HEK293 (cell line): ENCODE results near the gene FXYD1.

Experiments
- CTCF ChIA-PET: fragments of 350-600 bp; formaldehyde crosslinking; extraction: SDS; loops from one replicate; lab custom pipeline; 2021; ENCODE audit warnings: antibody characterized with exemption; lab: Yijun Ruan, JAX
- POLR2A ChIA-PET: fragments of 300-600 bp; formaldehyde crosslinking; extraction: SDS; loops from one replicate; lab custom pipeline; 2020; ENCODE audit warnings: antibody characterized with exemption, inconsistent platforms; lab: Yijun Ruan, JAX
- H3K27ac ChIP-seq: fragments of 200-500 bp; sonication (Bioruptor generic); 2 replicates; pipeline ENCODE4 v1.5.1; 2014; ENCODE audit warnings: low read depth, low read length, control low read depth, inconsistent platforms; ENCODE audit errors: extremely low read depth
- H3K36me3 ChIP-seq, 2 experiments: fragments of 200-500 bp in 1 of 2; sonication (Bioruptor generic) in 1 of 2; 1 replicate in 1 of 2; 2 replicates in 1 of 2; pipeline ENCODE4 v1.5.1; 2014 to 2017; ENCODE audit warnings: inconsistent platforms in 2 of 2, low read length in 2 of 2; ENCODE audit not compliant: control insufficient read depth in 2 of 2, insufficient read depth in 1 of 2
- H3K4me1 ChIP-seq: fragments of 200-500 bp; sonication (Bioruptor generic); 2 replicates; pipeline ENCODE4 v1.5.1; 2014; ENCODE audit warnings: mild to moderate bottlenecking, low read length, inconsistent platforms; ENCODE audit not compliant: control insufficient read depth, insufficient read depth
- H3K4me3 ChIP-seq: 2 replicates; pipeline ENCODE4 v1.5.1; 2011; ENCODE audit warnings: low read depth, mild to moderate bottlenecking, control low read depth, low read length, moderate library complexity
- H3K9me3 ChIP-seq: fragments of 200-500 bp; sonication (Bioruptor generic); 2 replicates; pipeline ENCODE4 v1.5.1; 2014; ENCODE audit warnings: low read depth, low read length, inconsistent platforms; ENCODE audit not compliant: control insufficient read depth, insufficient read depth
- GFI1B ChIP-seq: fragments of 450-650 bp; formaldehyde crosslinking; IDR thresholded peaks from 2 replicates; pipeline ENCODE4 v1.5.1; 2016; ENCODE audit warnings: missing biosample characterization, missing genetic modification characterization
- HOXD13 ChIP-seq: sonication (generic); formaldehyde crosslinking; IDR thresholded peaks from 2 replicates; pipeline ENCODE4 v1.8.0; 2022; ENCODE audit warnings: missing genetic modification reagents, borderline replicate concordance
- IKZF3 ChIP-seq: fragments of 450-650 bp; IDR thresholded peaks from 2 replicates; pipeline ENCODE4 v1.5.0; 2018; ENCODE audit warnings: missing biosample characterization, mild to moderate bottlenecking, missing genetic modification characterization, moderate library complexity
- KLF16 ChIP-seq: fragments of 450-650 bp; formaldehyde crosslinking; IDR thresholded peaks from 2 replicates; pipeline ENCODE4 v1.5.1; 2017; ENCODE audit warnings: missing biosample characterization, missing genetic modification characterization
- REPIN1 ChIP-seq: fragments of 450-650 bp; formaldehyde crosslinking; IDR thresholded peaks from 2 replicates; pipeline ENCODE4 v1.5.1; 2017; ENCODE audit warnings: missing biosample characterization, missing genetic modification characterization, low read depth
- SCRT1 ChIP-seq: fragments of 450-650 bp; formaldehyde crosslinking; IDR thresholded peaks from 2 replicates; pipeline ENCODE4 v1.5.1; 2016; ENCODE audit warnings: missing biosample characterization, missing genetic modification characterization, borderline replicate concordance
- SCRT2 ChIP-seq: fragments of 450-650 bp; formaldehyde crosslinking; IDR thresholded peaks from 2 replicates; pipeline ENCODE4 v1.5.1; 2016; ENCODE audit warnings: missing biosample characterization, missing genetic modification characterization
- TRIM28 ChIP-seq: IDR thresholded peaks from 2 replicates; pipeline ENCODE4 v1.6.1; 2011; ENCODE audit warnings: low read length, control low read depth, borderline replicate concordance
- ZBTB21 ChIP-seq: fragments of 450-650 bp; formaldehyde crosslinking; IDR thresholded peaks from 2 replicates; pipeline ENCODE4 v1.5.1; 2017; ENCODE audit warnings: missing biosample characterization, missing genetic modification characterization
- ZIC2 ChIP-seq: fragments of 450-650 bp; formaldehyde crosslinking; IDR thresholded peaks from 2 replicates; pipeline ENCODE4 v1.5.1; 2016; ENCODE audit warnings: missing biosample characterization, missing genetic modification characterization
- ZNF223 ChIP-seq: fragments of 450-650 bp; formaldehyde crosslinking; IDR thresholded peaks from 2 replicates; pipeline ENCODE4 v1.5.1; 2016; ENCODE audit warnings: missing biosample characterization, missing genetic modification characterization
- ZNF266 ChIP-seq: fragments of 450-650 bp; formaldehyde crosslinking; IDR thresholded peaks from 2 replicates; pipeline ENCODE4 v1.5.1; 2016; ENCODE audit warnings: missing biosample characterization, missing genetic modification characterization, low read depth
- ZNF292 ChIP-seq: fragments of 450-650 bp; formaldehyde crosslinking; IDR thresholded peaks from 2 replicates; pipeline ENCODE4 v1.5.1; 2016; ENCODE audit warnings: low read depth, missing biosample characterization, missing genetic modification characterization, borderline replicate concordance
- ZNF341 ChIP-seq: fragments of 450-650 bp; formaldehyde crosslinking; IDR thresholded peaks from 2 replicates; pipeline ENCODE4; 2016; ENCODE audit warnings: low read depth, missing biosample characterization, missing genetic modification characterization
- ZNF549 ChIP-seq: fragments of 450-650 bp; IDR thresholded peaks from 2 replicates; pipeline ENCODE4 v1.5.1; 2018; ENCODE audit warnings: missing biosample characterization, missing genetic modification characterization, mild to moderate bottlenecking, inconsistent platforms, moderate library complexity
- ZNF585B ChIP-seq: fragments of 450-650 bp; formaldehyde crosslinking; IDR thresholded peaks from 2 replicates; pipeline ENCODE4 v1.5.1; 2016; ENCODE audit warnings: missing biosample characterization, missing genetic modification characterization
- ZNF600 ChIP-seq: fragments of 450-650 bp; formaldehyde crosslinking; IDR thresholded peaks from 2 replicates; pipeline ENCODE4 v1.5.1; 2016; ENCODE audit warnings: missing biosample characterization, missing genetic modification characterization
- ZNF626 ChIP-seq: fragments of 450-650 bp; sonication (Bioruptor Pico); formaldehyde crosslinking; IDR thresholded peaks from 2 replicates; pipeline ENCODE4 v1.5.1; 2018; ENCODE audit warnings: missing biosample characterization, missing genetic modification characterization, inconsistent platforms
- TF ChIP-seq, protein P1 (sequence below): fragments of 450-650 bp; formaldehyde crosslinking; IDR thresholded peaks from 2 replicates; pipeline ENCODE4 v1.5.1; 2016; ENCODE audit warnings: missing biosample characterization, missing genetic modification characterization
- TF ChIP-seq, protein P2 (sequence below): fragments of 450-650 bp; IDR thresholded peaks from 2 replicates; pipeline ENCODE4 v1.5.1; 2018; ENCODE audit warnings: missing biosample characterization, mild to moderate bottlenecking, missing genetic modification characterization
- TF ChIP-seq, protein P3 (sequence below): fragments of 450-650 bp; formaldehyde crosslinking; IDR thresholded peaks from 2 replicates; pipeline ENCODE4 v1.5.1; 2016; ENCODE audit warnings: missing biosample characterization, missing genetic modification characterization
- TF ChIP-seq, protein P4 (sequence below): sonication (generic); formaldehyde crosslinking; IDR thresholded peaks from 2 replicates; pipeline ENCODE4 v1.8.1; 2022; ENCODE audit warnings: mild to moderate bottlenecking, moderate library complexity, missing genetic modification reagents

FXYD1 gene

DNA sequence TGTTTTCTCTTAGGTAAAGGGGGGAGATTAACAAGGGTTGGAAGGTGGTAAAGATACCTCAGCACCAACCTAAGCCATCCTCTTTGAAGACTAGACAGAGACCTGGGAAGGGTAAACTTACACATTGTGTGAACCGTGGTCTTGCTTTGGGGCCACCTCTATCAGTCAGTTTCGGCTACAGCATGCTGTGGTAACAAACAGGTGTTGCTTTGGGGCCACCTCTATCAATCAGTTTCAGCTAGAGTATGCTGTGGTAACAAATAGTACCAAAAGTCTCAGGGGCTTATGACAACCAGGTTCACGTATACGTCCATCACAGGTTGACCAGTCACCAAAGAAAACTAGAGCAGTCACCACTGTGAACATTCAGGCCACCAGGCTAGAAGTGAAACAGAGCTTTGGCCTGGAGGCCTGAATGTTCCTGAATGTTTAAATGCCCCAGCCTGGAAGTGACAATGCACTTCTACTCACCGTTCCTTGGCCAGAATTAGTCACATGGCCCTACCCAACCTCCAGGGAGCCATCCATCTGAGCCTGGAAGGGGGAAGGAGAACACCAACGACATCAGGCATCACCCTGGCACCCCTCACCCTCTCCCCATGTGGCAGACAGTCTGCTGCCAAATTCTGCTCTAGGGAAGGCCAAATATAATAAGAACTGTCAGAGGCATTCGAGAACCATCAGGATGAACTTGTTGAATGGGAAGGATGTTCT, 8.3 kb downstream of the FXYD1 start:
- peaks cover 27% of the 10 kb centered on the region for H3K4me1 ChIP-seq
- TF ChIP-seq ZIC2 (tag by site-specific recombination) (0 out of 2 replicates have a peak, but pooled peaks have one; percentile 30), TRIM28 (peak; percentile 22; the same call in 1 of the 2 replicates), ZNF600 (tag by site-specific recombination) (no peak), REPIN1 (tag by site-specific recombination) (no peak), ZNF341 (tag by site-specific recombination) (no peak), GFI1B (tag by site-specific recombination) (no peak), SCRT1 (tag by site-specific recombination) (0 out of 2 replicates have a peak, but pooled peaks have one; percentile 26), ZNF266 (tag by site-specific recombination) (no peak), ZNF626 (tag by site-specific recombination) (no peak), SCRT2 (peak; percentile 63)
- TF ChIP-seq, protein P1, sequence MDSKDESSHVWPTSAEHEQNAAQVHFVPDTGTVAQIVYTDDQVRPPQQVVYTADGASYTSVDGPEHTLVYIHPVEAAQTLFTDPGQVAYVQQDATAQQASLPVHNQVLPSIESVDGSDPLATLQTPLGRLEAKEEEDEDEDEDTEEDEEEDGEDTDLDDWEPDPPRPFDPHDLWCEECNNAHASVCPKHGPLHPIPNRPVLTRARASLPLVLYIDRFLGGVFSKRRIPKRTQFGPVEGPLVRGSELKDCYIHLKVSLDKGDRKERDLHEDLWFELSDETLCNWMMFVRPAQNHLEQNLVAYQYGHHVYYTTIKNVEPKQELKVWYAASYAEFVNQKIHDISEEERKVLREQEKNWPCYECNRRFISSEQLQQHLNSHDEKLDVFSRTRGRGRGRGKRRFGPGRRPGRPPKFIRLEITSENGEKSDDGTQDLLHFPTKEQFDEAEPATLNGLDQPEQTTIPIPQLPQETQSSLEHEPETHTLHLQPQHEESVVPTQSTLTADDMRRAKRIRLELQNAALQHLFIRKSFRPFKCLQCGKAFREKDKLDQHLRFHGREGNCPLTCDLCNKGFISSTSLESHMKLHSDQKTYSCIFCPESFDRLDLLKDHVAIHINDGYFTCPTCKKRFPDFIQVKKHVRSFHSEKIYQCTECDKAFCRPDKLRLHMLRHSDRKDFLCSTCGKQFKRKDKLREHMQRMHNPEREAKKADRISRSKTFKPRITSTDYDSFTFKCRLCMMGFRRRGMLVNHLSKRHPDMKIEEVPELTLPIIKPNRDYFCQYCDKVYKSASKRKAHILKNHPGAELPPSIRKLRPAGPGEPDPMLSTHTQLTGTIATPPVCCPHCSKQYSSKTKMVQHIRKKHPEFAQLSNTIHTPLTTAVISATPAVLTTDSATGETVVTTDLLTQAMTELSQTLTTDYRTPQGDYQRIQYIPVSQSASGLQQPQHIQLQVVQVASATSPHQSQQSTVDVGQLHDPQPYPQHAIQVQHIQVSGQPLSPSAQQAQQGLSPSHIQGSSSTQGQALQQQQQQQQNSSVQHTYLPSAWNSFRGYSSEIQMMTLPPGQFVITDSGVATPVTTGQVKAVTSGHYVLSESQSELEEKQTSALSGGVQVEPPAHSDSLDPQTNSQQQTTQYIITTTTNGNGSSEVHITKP = peak; percentile 63; the same call in 1 of the 2 replicates
- TF ChIP-seq, all 188 proteins: peak for 5
- Histone ChIP-seq H3K27ac (no peak overlapping the region), H3K36me3 (no peaks in the 10 kb centered on the region), H3K4me3 (no peak overlapping the region), H3K9me3 (no peaks in the 10 kb centered on the region)
- ChIA-PET CTCF (interaction anchor here (0.5 to 4.0 kb wide), 6 partner anchors 12 to 502 kb away, joined by 3 to 32 read pairs (median 3); partner anchors contain the start of gene LGI4), POLR2A (no interaction called here)

DNA sequence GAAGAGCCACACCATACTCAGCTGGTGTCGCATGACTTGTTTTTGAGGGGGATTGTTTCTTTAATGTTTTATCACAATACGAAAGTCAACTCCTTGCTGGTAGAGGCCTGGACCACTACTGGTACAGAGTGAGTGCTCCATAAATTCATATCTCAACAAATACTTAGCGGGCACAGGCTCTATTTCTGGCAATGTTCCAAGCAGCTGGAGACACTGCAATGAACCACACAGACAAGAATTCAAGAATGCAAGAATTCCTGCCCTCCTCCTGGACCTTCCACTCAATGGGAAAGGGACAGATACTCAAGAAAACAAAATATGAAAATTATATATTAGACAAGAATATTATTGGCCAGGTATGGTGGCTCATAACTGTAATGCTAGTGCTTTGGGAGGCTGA, 10.8 kb downstream of the FXYD1 start:
- no peak overlapping the region for H3K27ac ChIP-seq
- H3K9me3 ChIP-seq = no peaks in the 10 kb centered on the region
- CTCF ChIA-PET = interaction anchor here (0.6 to 1.9 kb wide), 7 partner anchors 8 to 312 kb away, joined by 3 to 8 read pairs (median 4); no protein-coding TSS in a partner anchor
- peaks cover 18% of the 10 kb centered on the region for H3K4me1 ChIP-seq
- POLR2A ChIA-PET = no interaction called here
- TF ChIP-seq, protein P2, sequence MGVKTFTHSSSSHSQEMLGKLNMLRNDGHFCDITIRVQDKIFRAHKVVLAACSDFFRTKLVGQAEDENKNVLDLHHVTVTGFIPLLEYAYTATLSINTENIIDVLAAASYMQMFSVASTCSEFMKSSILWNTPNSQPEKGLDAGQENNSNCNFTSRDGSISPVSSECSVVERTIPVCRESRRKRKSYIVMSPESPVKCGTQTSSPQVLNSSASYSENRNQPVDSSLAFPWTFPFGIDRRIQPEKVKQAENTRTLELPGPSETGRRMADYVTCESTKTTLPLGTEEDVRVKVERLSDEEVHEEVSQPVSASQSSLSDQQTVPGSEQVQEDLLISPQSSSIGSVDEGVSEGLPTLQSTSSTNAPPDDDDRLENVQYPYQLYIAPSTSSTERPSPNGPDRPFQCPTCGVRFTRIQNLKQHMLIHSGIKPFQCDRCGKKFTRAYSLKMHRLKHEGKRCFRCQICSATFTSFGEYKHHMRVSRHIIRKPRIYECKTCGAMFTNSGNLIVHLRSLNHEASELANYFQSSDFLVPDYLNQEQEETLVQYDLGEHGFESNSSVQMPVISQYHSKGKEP (tag by site-specific recombination) = no peak
- TF ChIP-seq ZNF585B (tag by site-specific recombination) = no peak
- 0 out of 2 replicates have a peak, but pooled peaks have one; percentile 8 for TF ChIP-seq ZBTB21
- TF ChIP-seq HOXD13 (CRISPR knock-in tag) = no peak
- TF ChIP-seq ZNF223 = 0 out of 2 replicates have a peak, but pooled peaks have one; percentile 11
- H3K4me3 ChIP-seq = no peak overlapping the region
- no peaks in the 10 kb centered on the region; a peak in 1 of 3 replicates for H3K36me3 ChIP-seq

DNA sequence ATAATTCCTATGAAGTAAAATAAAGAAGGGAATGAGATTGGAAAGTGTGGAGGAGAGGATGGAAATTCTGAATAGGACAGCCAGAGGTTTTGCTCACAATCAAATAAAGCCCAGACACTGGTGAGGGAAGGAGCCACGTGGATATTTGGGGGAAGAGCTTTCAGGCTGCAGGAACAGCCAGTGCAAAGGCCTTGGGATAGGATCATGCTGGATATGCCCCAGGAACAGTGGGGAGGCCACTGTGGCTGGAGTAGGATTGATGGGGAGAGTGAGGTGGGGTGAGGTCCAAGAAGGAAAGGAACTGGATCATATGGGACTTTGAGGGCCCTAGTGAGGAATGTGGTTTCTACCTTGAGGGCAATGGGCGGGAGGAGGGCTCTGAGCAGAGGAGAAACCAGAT, 11.8 kb downstream of the FXYD1 start:
- ChIA-PET POLR2A (no interaction called here), CTCF (interaction anchor here (0.6 to 1.7 kb wide), 3 partner anchors 9 to 83 kb away, joined by 4 to 8 read pairs (median 6); no protein-coding TSS in a partner anchor)
- H3K9me3 ChIP-seq = no peaks in the 10 kb centered on the region
- H3K4me1 ChIP-seq = peaks cover 21% of the 10 kb centered on the region
- H3K4me3 ChIP-seq = no peak overlapping the region
- H3K36me3 ChIP-seq = no peaks in the 10 kb centered on the region; a peak in 1 of 3 replicates
- H3K27ac ChIP-seq = 0 out of 2 replicates have a peak overlapping the region, but pooled peaks have one; percentile 14
- TF ChIP-seq, protein P3, sequence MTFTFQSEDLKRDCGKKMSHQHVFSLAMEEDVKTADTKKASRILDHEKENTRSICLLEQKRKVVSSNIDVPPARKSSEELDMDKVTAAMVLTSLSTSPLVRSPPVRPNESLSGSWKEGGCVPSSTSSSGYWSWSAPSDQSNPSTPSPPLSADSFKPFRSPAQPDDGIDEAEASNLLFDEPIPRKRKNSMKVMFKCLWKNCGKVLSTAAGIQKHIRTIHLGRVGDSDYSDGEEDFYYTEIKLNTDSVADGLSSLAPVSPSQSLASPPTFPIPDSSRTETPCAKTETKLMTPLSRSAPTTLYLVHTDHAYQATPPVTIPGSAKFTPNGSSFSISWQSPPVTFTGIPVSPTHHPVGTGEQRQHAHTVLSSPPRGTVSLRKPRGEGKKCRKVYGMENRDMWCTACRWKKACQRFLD = no peak
- no peak for TF ChIP-seq ZNF292 (tag by site-specific recombination)
- TF ChIP-seq, protein P4, sequence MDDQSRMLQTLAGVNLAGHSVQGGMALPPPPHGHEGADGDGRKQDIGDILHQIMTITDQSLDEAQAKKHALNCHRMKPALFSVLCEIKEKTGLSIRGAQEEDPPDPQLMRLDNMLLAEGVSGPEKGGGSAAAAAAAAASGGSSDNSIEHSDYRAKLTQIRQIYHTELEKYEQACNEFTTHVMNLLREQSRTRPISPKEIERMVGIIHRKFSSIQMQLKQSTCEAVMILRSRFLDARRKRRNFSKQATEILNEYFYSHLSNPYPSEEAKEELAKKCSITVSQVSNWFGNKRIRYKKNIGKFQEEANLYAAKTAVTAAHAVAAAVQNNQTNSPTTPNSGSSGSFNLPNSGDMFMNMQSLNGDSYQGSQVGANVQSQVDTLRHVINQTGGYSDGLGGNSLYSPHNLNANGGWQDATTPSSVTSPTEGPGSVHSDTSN = no peak
- TF ChIP-seq GFI1B (tag by site-specific recombination) = no peak
- TF ChIP-seq ZNF549 = no peak
- no peak for TF ChIP-seq KLF16 (tag by site-specific recombination)
- peak; percentile 82 for TF ChIP-seq ZNF341 (tag by site-specific recombination)
- no peak for TF ChIP-seq IKZF3
